ENCODE results near the gene YWHAE. TPM values are rescaled to one million over a fixed set of nuclear protein-coding genes. Genes with fewer than 3 reads are reported as not detected.
"Not testable (repeated sequence)": the region's sequence is repeated elsewhere in the genome, so short reads cannot be mapped to it uniquely, and the experiment has no call there.

The YWHAE gene
- total and polyA plus RNA-seq, 10 of the 15 experiments (the other 5 are each of a cell fraction or from before 2014, with no cell fraction given) = 189 to 651 (median 469) TPM

GRCh38 chr17:1420163-1420562 lies 20.1 kb upstream of the YWHAE start:
- intact Hi-C loops (cut with micrococcal nuclease; ENCODE audit: unreplicated experiment) (no loop called here), in situ Hi-C loops (cut with MboI) (no loop called here)
- no peak overlapping the region for H3K9ac ChIP-seq (ENCODE audit: control insufficient read depth, insufficient read depth, low read length)
- H3K27ac ChIP-seq (ENCODE audit: control insufficient read depth, insufficient read depth) = no peak overlapping the region
- ChIA-PET SMC1A (ENCODE audit: uncharacterized antibody, unreplicated experiment) (interaction anchor here (0.7 kb wide), 1 partner anchor 34 kb away, joined by 3 read pairs; no protein-coding TSS in a partner anchor), RAD21 (ENCODE audit: unreplicated experiment) (no interaction called here), POLR2A (interaction anchor here (0.5 kb wide), 1 partner anchor 126 kb away, joined by 4 read pairs; no protein-coding TSS in a partner anchor), CTCF (no interaction called here)
- H2AFZ ChIP-seq (ENCODE audit: control insufficient read depth, low read depth, low read length) = no peak overlapping the region
- H4K20me1 ChIP-seq (ENCODE audit: control insufficient read depth, insufficient read depth) = no peaks in the 10 kb centered on the region
- TF ChIP-seq HDAC6 (IDR thresholded peaks at IDR 0.05; ENCODE audit: unreplicated experiment) = no peak
- no peak for TF ChIP-seq GATAD2B (conservative IDR thresholded peaks at IDR 0.05; ENCODE audit: low read depth)
- TF ChIP-seq MAX (IDR thresholded peaks at IDR 0.05; ENCODE audit: low read depth, low read length) = no peak
- TF ChIP-seq, protein P1, sequence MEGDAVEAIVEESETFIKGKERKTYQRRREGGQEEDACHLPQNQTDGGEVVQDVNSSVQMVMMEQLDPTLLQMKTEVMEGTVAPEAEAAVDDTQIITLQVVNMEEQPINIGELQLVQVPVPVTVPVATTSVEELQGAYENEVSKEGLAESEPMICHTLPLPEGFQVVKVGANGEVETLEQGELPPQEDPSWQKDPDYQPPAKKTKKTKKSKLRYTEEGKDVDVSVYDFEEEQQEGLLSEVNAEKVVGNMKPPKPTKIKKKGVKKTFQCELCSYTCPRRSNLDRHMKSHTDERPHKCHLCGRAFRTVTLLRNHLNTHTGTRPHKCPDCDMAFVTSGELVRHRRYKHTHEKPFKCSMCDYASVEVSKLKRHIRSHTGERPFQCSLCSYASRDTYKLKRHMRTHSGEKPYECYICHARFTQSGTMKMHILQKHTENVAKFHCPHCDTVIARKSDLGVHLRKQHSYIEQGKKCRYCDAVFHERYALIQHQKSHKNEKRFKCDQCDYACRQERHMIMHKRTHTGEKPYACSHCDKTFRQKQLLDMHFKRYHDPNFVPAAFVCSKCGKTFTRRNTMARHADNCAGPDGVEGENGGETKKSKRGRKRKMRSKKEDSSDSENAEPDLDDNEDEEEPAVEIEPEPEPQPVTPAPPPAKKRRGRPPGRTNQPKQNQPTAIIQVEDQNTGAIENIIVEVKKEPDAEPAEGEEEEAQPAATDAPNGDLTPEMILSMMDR (IDR thresholded peaks at IDR 0.05 in 2 of 3, conservative IDR thresholded peaks at IDR 0.05 in 1 of 3; ENCODE audit: control insufficient read depth in 2 of 3, extremely low read depth in 1 of 3, insufficient read depth in 1 of 3, low read depth in 3 of 3, low read length in 3 of 3) = no peak
- no peak for TF ChIP-seq ATF3 (IDR thresholded peaks at IDR 0.05; ENCODE audit: borderline replicate concordance, extremely low read depth, low read depth, low read length)
- no peak for TF ChIP-seq POLR2AphosphoS2 (IDR thresholded peaks at IDR 0.05; ENCODE audit: low read depth, low read length)
- no peak for TF ChIP-seq POLR2A (IDR thresholded peaks at IDR 0.05; ENCODE audit: low read depth, low read length)
- TF ChIP-seq SUPT20H (IDR thresholded peaks at IDR 0.05; ENCODE audit: borderline replicate concordance, control insufficient read depth, low read depth, low read length) = no peak
- no peak for TF ChIP-seq BRCA1 (IDR thresholded peaks at IDR 0.05; ENCODE audit: low read depth, low read length)
- no peak for TF ChIP-seq TCF12 (IDR thresholded peaks at IDR 0.05; ENCODE audit: low read depth, low read length)
- TF ChIP-seq YY1 (IDR thresholded peaks at IDR 0.05; ENCODE audit: low read depth, low read length) = no peak
- no peak for TF ChIP-seq KDM1A (IDR thresholded peaks at IDR 0.05; ENCODE audit: borderline replicate concordance)
- TF ChIP-seq ZNF217 (IDR thresholded peaks at IDR 0.05) = no peak
- no peak for TF ChIP-seq SIN3A (IDR thresholded peaks at IDR 0.05; ENCODE audit: low read depth, low read length)
- no peak for TF ChIP-seq ZNF622 (IDR thresholded peaks at IDR 0.05)
- no peak for TF ChIP-seq IKZF1 (conservative IDR thresholded peaks at IDR 0.05)
- TF ChIP-seq NBN (IDR thresholded peaks at IDR 0.05) = no peak
- no peak for TF ChIP-seq STAT1 (conservative IDR thresholded peaks at IDR 0.05)
- TF ChIP-seq KLF5 (IDR thresholded peaks at IDR 0.05; ENCODE audit: partially characterized antibody) = no peak
- TF ChIP-seq GABPA (IDR thresholded peaks at IDR 0.05; ENCODE audit: low read depth) = no peak
- no peaks in the 10 kb centered on the region for H3K9me3 ChIP-seq (replicated peaks; ENCODE audit: control insufficient read depth, insufficient read depth, low read length)
- no peaks in the 10 kb centered on the region for H3K27me3 ChIP-seq (replicated peaks in 1 of 2; ENCODE audit: control insufficient read depth in 2 of 2, insufficient read depth in 2 of 2, low read length in 1 of 2)
- BruUV-seq (replicated peaks) = no TSS peak
- H3K4me3 ChIP-seq = no peak overlapping the region
- H3K4me2 ChIP-seq (ENCODE audit: control insufficient read depth, insufficient read depth) = no peak overlapping the region
- peaks cover 2 to 9% of the 10 kb centered on the region in 2 experiments; a peak in 3 of 4 replicates for H3K36me3 ChIP-seq (ENCODE audit: control insufficient read depth in 2 of 2, insufficient read depth in 2 of 2, low read length in 1 of 2)
- 98% methylated on average over 11 of the region's 11 CpGs for WGBS (ENCODE audit: insufficient coverage, insufficient replicate concordance, low lambda C conversion rate, missing lambda C conversion rate)
- no peak for ATAC-seq
- H3K4me1 ChIP-seq (ENCODE audit: control insufficient read depth, insufficient read depth, low read length) = no peaks in the 10 kb centered on the region
- no peak for DNase-seq (ENCODE audit: low read depth, low spot score)
- no peak for FAIRE-seq
- no peaks in the 10 kb centered on the region for H3K79me2 ChIP-seq (ENCODE audit: control insufficient read depth, insufficient read depth, low read length)

DNA sequence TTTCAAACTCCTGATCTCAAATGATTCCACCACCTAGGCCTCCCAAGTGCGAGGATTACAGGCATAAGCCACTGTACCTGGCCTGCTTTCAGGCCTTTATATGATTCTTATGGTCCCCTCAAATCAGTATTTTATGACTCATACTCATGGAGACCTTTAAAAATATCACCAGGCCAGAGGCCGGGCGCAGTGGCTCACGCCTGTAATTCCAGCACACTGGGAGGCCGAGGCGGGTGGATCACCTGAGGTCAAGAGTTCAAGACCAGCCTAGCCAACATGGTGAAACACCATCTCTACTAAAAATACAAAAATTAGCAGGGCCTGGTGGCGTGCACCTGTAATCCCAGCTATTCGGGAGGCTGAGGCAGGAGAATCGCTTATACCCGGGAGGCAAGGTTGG lies 18.5 kb upstream of the YWHAE start:
- H3K27ac ChIP-seq (ENCODE audit: control insufficient read depth, insufficient read depth); H3K9ac ChIP-seq (ENCODE audit: control insufficient read depth, insufficient read depth, low read length); FAIRE-seq; H3K9me3 ChIP-seq (replicated peaks; ENCODE audit: control insufficient read depth, insufficient read depth, low read length); intact Hi-C loops (cut with micrococcal nuclease; ENCODE audit: unreplicated experiment); POLR2A ChIA-PET; SMC1A ChIA-PET (ENCODE audit: uncharacterized antibody, unreplicated experiment); H3K36me3 ChIP-seq (ENCODE audit: control insufficient read depth in 2 of 2, insufficient read depth in 2 of 2, low read length in 1 of 2); H3K27me3 ChIP-seq (replicated peaks in 1 of 2; ENCODE audit: control insufficient read depth in 2 of 2, insufficient read depth in 2 of 2, low read length in 1 of 2); in situ Hi-C loops (cut with MboI); H3K4me2 ChIP-seq (ENCODE audit: control insufficient read depth, insufficient read depth); DNase-seq (ENCODE audit: low read depth, low spot score); H4K20me1 ChIP-seq (ENCODE audit: control insufficient read depth, insufficient read depth); H3K79me2 ChIP-seq (ENCODE audit: control insufficient read depth, insufficient read depth, low read length); H3K4me1 ChIP-seq (ENCODE audit: control insufficient read depth, insufficient read depth, low read length); H2AFZ ChIP-seq (ENCODE audit: control insufficient read depth, low read depth, low read length); ATAC-seq; H3K4me3 ChIP-seq; BruUV-seq (replicated peaks): not testable (repeated sequence)
- RAD21 ChIA-PET (ENCODE audit: unreplicated experiment) = interaction anchor here (0.6 kb wide), 1 partner anchor 56 kb away, joined by 3 read pairs; no protein-coding TSS in a partner anchor
- CTCF ChIA-PET = interaction anchor here (1.6 kb wide), 1 partner anchor 53 kb away, joined by 4 read pairs; no protein-coding TSS in a partner anchor
- WGBS (ENCODE audit: insufficient coverage, insufficient replicate concordance, low lambda C conversion rate, missing lambda C conversion rate) = 100% methylated on average over 10 of the region's 10 CpGs

All from GM12878 (cell line).